MM.1S (cell line): ENCODE data around the gene KCNN2.

ENCODE experiments used
- DNase-seq: peaks from one replicate; pipeline ENCODE4 v3.0.0-alpha.2; 2015
- H2AFZ ChIP-seq: fragments of 300-600 bp; sonication (generic); 2 replicates; pipeline ENCODE4 v1.6.0; 2016; ENCODE audit warnings: antibody characterized with exemption, low read length
- H3F3A ChIP-seq: fragments of 300-600 bp; sonication (generic); 2 replicates; pipeline ENCODE4 v1.6.1; 2016; ENCODE audit warnings: mild to moderate bottlenecking, antibody characterized with exemption, low read length, moderate library complexity, mixed read lengths; ENCODE audit not compliant: insufficient read depth
- H3K27ac ChIP-seq: fragments of 300-600 bp; sonication (generic); 2 replicates; pipeline ENCODE4 v1.5.1; 2016; ENCODE audit warnings: mild to moderate bottlenecking, low read length
- H3K27me3 ChIP-seq: fragments of 300-600 bp; sonication (generic); replicated peaks from 2 replicates; pipeline ENCODE4 v1.6.0; 2016; ENCODE audit warnings: low read length; ENCODE audit not compliant: insufficient read depth
- H3K36me3 ChIP-seq: fragments of 300-600 bp; sonication (generic); replicated peaks from 2 replicates; pipeline ENCODE4 v1.6.1; 2016; ENCODE audit warnings: mild to moderate bottlenecking, low read length, mixed read lengths; ENCODE audit not compliant: insufficient read depth
- H3K4me1 ChIP-seq: fragments of 300-600 bp; sonication (generic); 2 replicates; pipeline ENCODE4 v1.6.1; 2016; ENCODE audit warnings: low read length, mixed read lengths
- H3K4me2 ChIP-seq: fragments of 300-600 bp; sonication (generic); 2 replicates; pipeline ENCODE4 v1.6.0; 2016; ENCODE audit warnings: low read depth, low read length
- H3K4me3 ChIP-seq: fragments of 300-600 bp; sonication (generic); 2 replicates; pipeline ENCODE4 v1.5.1; 2016; ENCODE audit warnings: low read length, mixed read lengths
- H3K79me2 ChIP-seq: fragments of 300-600 bp; sonication (generic); 2 replicates; pipeline ENCODE4 v1.6.1; 2016; ENCODE audit warnings: mixed run types, low read length, mixed read lengths
- H3K9ac ChIP-seq: fragments of 300-600 bp; sonication (generic); 2 replicates; pipeline ENCODE4 v1.6.1; 2016; ENCODE audit warnings: low read length, mixed read lengths
- H3K9me2 ChIP-seq: fragments of 300-600 bp; sonication (generic); replicated peaks from 2 replicates; pipeline ENCODE4 v1.6.1; 2016; ENCODE audit warnings: mild to moderate bottlenecking, low read length, mixed read lengths; ENCODE audit not compliant: insufficient read depth
- H3K9me3 ChIP-seq: fragments of 300-600 bp; sonication (generic); replicated peaks from 2 replicates; pipeline ENCODE4 v1.6.1; 2016; ENCODE audit warnings: mild to moderate bottlenecking, low read length, mixed read lengths; ENCODE audit not compliant: insufficient read depth
- H4K20me1 ChIP-seq: fragments of 300-600 bp; sonication (generic); 2 replicates; pipeline ENCODE4 v1.6.1; 2016; ENCODE audit warnings: mild to moderate bottlenecking, low read length, moderate library complexity, mixed read lengths; ENCODE audit not compliant: insufficient read depth
- CTCF ChIP-seq: fragments of 300-600 bp; sonication (generic); IDR thresholded peaks from 2 replicates; pipeline ENCODE4 v1.5.1; 2016; ENCODE audit warnings: antibody characterized with exemption, low read length, mixed read lengths
- EZH2 ChIP-seq: fragments of 300-600 bp; sonication (generic); optimal IDR thresholded peaks from 2 replicates; pipeline ENCODE3; 2017; ENCODE audit warnings: low read depth, mild to moderate bottlenecking, antibody characterized with exemption, low read length, mixed read lengths
- EZH2phosphoT487 ChIP-seq: fragments of 300-600 bp; sonication (generic); IDR thresholded peaks from 2 replicates; pipeline ENCODE4 v1.6.1; 2018; ENCODE audit warnings: antibody characterized with exemption, low read length

The KCNN2 gene

GRCh38 chr5:114435220-114435481 lies 73.3 kb downstream of the KCNN2 start:
- Histone ChIP-seq H4K20me1 (no peaks in the 10 kb centered on the region), H3K4me3 (no peak overlapping the region), H3K27me3 (no peaks in the 10 kb centered on the region), H3K9ac (no peak overlapping the region), H3K27ac (no peak overlapping the region), H3F3A (no peaks in the 10 kb centered on the region), H3K9me3 (no peaks in the 10 kb centered on the region), H3K36me3 (no peaks in the 10 kb centered on the region), H2AFZ (no peak overlapping the region), H3K4me1 (0 out of 2 replicates have a peak, but pooled peaks cover 3% of the 10 kb centered on the region), H3K4me2 (no peak overlapping the region), H3K9me2 (no peaks in the 10 kb centered on the region), H3K79me2 (no peaks in the 10 kb centered on the region)
- TF ChIP-seq EZH2phosphoT487 = no peak
- TF ChIP-seq EZH2 = no peak
- no peak for TF ChIP-seq CTCF
- DNase-seq = no peak

DNA sequence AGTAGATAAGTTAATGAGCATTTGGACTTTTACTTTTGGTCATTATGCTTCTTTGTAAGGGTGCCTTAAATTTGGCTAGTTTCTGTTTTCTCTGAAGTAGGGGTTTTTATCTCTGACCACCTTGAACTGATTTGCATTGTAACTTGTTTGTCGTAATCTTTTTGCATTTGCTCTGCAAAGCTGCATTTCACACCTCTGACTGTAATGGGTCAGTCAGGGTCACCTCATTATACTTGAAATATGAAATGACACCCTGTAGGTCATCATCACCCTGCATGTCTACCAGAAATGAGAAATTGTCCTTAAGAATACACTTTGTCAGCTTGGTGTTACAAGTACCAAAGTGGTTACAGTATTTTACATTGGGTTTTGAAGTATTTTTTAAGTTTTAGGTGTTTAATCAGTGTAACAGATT lies 74.0 kb downstream of the KCNN2 start:
- no peaks in the 10 kb centered on the region for H3K9me2 ChIP-seq
- H3K27ac ChIP-seq = no peak overlapping the region
- no peaks in the 10 kb centered on the region for H3K79me2 ChIP-seq
- no peaks in the 10 kb centered on the region for H4K20me1 ChIP-seq
- H3F3A ChIP-seq = no peaks in the 10 kb centered on the region
- TF ChIP-seq EZH2phosphoT487 (no peak), CTCF (no peak), EZH2 (no peak)
- no peaks in the 10 kb centered on the region for H3K9me3 ChIP-seq
- H2AFZ ChIP-seq = no peak overlapping the region
- H3K4me2 ChIP-seq = no peak overlapping the region
- no peaks in the 10 kb centered on the region for H3K36me3 ChIP-seq
- H3K9ac ChIP-seq = no peak overlapping the region
- H3K27me3 ChIP-seq = no peaks in the 10 kb centered on the region
- no peak for DNase-seq
- 0 out of 2 replicates have a peak, but pooled peaks cover 3% of the 10 kb centered on the region for H3K4me1 ChIP-seq
- no peak overlapping the region for H3K4me3 ChIP-seq

GRCh38 chr5:114437936-114438335 lies 76.1 kb downstream of the KCNN2 start:
- no peaks in the 10 kb centered on the region for H3K27me3 ChIP-seq
- no peaks in the 10 kb centered on the region for H3K9me2 ChIP-seq
- no peaks in the 10 kb centered on the region for H3K36me3 ChIP-seq
- 0 out of 2 replicates have a peak, but pooled peaks cover 3% of the 10 kb centered on the region for H3K4me1 ChIP-seq
- H3K9ac ChIP-seq = no peak overlapping the region
- no peak for DNase-seq
- H3F3A ChIP-seq = no peaks in the 10 kb centered on the region
- no peak overlapping the region for H2AFZ ChIP-seq
- no peaks in the 10 kb centered on the region for H3K79me2 ChIP-seq
- no peak overlapping the region for H3K4me2 ChIP-seq
- no peak overlapping the region for H3K27ac ChIP-seq
- no peaks in the 10 kb centered on the region for H4K20me1 ChIP-seq
- H3K9me3 ChIP-seq = no peaks in the 10 kb centered on the region
- no peak for TF ChIP-seq EZH2
- TF ChIP-seq EZH2phosphoT487 = no peak
- no peak for TF ChIP-seq CTCF
- no peak overlapping the region for H3K4me3 ChIP-seq
